CD14-positive monocyte (primary cell): ENCODE results near the gene LIMCH1. TPM values are rescaled to one million over a fixed set of nuclear protein-coding genes. Genes with fewer than 3 reads are reported as not detected.

Experiments
- DNase-seq, 3 donors: peaks; one replicate each; pipeline ENCODE4 v3.0.0-alpha.2; 2011 to 2022
- H2AFZ ChIP-seq: 2 replicates; pipeline ENCODE4 v1.6.0; 2012; ENCODE audit warnings: mild to moderate bottlenecking, low read depth, low read length, inconsistent platforms; ENCODE audit not compliant: insufficient read depth, poor library complexity, severe bottlenecking
- H3K27ac ChIP-seq, 2 donors: 1 replicate in 1 of 2; 2 replicates in 1 of 2; pipeline ENCODE4 v1.5.1; 2012 to 2013; ENCODE audit warnings: low read length in 2 of 2, control low read depth in 1 of 2, inconsistent platforms in 1 of 2, low read depth in 1 of 2, mild to moderate bottlenecking in 1 of 2
- H3K27me3 ChIP-seq, 2 donors: one replicate each; pipeline versions ENCODE4 v1.6.0 to v1.6.1; 2011 to 2013; ENCODE audit warnings: low read length in 2 of 2; ENCODE audit not compliant: control insufficient read depth in 2 of 2, insufficient read depth in 2 of 2
- H3K36me3 ChIP-seq, 2 donors: replicated peaks in 1 of 2; 1 replicate in 1 of 2; 2 replicates in 1 of 2; pipeline versions ENCODE4 v1.5.1 to v1.6.1; 2012 to 2013; ENCODE audit warnings: low read length in 2 of 2, control low read depth in 1 of 2, inconsistent platforms in 1 of 2, mild to moderate bottlenecking in 1 of 2; ENCODE audit not compliant: insufficient read depth in 2 of 2, control insufficient read depth in 1 of 2
- H3K4me1 ChIP-seq, 2 donors: 1 replicate in 1 of 2; 2 replicates in 1 of 2; pipeline versions ENCODE4 v1.5.1 to v1.6.1; 2012 to 2013; ENCODE audit warnings: low read length in 2 of 2, control low read depth in 1 of 2, inconsistent platforms in 1 of 2, mild to moderate bottlenecking in 1 of 2, moderate library complexity in 1 of 2; ENCODE audit not compliant: insufficient read depth in 2 of 2, control insufficient read depth in 1 of 2
- H3K4me2 ChIP-seq: replicated peaks from 2 replicates; pipeline ENCODE3; 2012; ENCODE audit warnings: low read length, moderate library complexity, mild to moderate bottlenecking; ENCODE audit not compliant: poor library complexity, severe bottlenecking; ENCODE audit errors: extremely low read depth
- H3K4me3 ChIP-seq, 3 experiments: fragments of 200-600 bp in 1 of 3; sonication (generic) in 1 of 3; replicated peaks in 1 of 3; 1 replicate in 2 of 3; 2 replicates in 1 of 3; pipeline ENCODE4 v1.5.1; 2011 to 2013; ENCODE audit warnings: low read length in 3 of 3, mild to moderate bottlenecking in 3 of 3, control low read depth in 2 of 3, low read depth in 2 of 3, inconsistent platforms in 1 of 3, moderate library complexity in 1 of 3
- H3K79me2 ChIP-seq: 2 replicates; pipeline ENCODE4 v1.6.0; 2012; ENCODE audit warnings: mild to moderate bottlenecking, control low read depth, inconsistent platforms, low read length, moderate library complexity; ENCODE audit not compliant: insufficient read depth
- H3K9ac ChIP-seq: 2 replicates; pipeline ENCODE4 v1.6.0; 2017; ENCODE audit warnings: low read length, mild to moderate bottlenecking; ENCODE audit not compliant: insufficient read depth, poor library complexity, severe bottlenecking
- H3K9me3 ChIP-seq, 2 donors: replicated peaks in 1 of 2; 1 replicate in 1 of 2; 2 replicates in 1 of 2; pipeline versions ENCODE4 v1.5.1 to v1.6.1; 2012 to 2013; ENCODE audit warnings: low read length in 2 of 2, control low read depth in 1 of 2; ENCODE audit not compliant: control insufficient read depth in 1 of 2, insufficient read depth in 1 of 2
- H4K20me1 ChIP-seq: 2 replicates; pipeline ENCODE4 v1.6.0; 2012; ENCODE audit warnings: mild to moderate bottlenecking, low read length, control low read depth, moderate library complexity; ENCODE audit not compliant: insufficient read depth
- H3K27ac Mint-ChIP-seq, 7 donors: one replicate each; pipeline ENCODE4 v1.8.0; 2020; ENCODE audit warnings: mild to moderate bottlenecking in 7 of 7, mixed read lengths in 7 of 7, moderate library complexity in 6 of 7, inconsistent platforms in 2 of 7
- H3K27me3 Mint-ChIP-seq, 3 donors: one replicate each; pipeline ENCODE4 v1.8.0; 2021 to 2022; ENCODE audit warnings: low read depth in 3 of 3, mild to moderate bottlenecking in 3 of 3, mixed read lengths in 3 of 3, moderate library complexity in 3 of 3, inconsistent platforms in 1 of 3
- H3K36me3 Mint-ChIP-seq, 2 donors: one replicate each; pipeline ENCODE4 v1.8.0; 2020; ENCODE audit warnings: mixed read lengths in 2 of 2, inconsistent platforms in 1 of 2, mild to moderate bottlenecking in 1 of 2
- H3K4me1 Mint-ChIP-seq: one replicate; pipeline ENCODE4 v1.8.0; 2020; ENCODE audit warnings: mild to moderate bottlenecking, mixed read lengths
- H3K4me3 Mint-ChIP-seq, 2 donors: one replicate each; pipeline ENCODE4 v1.8.0; 2020; ENCODE audit warnings: mild to moderate bottlenecking in 2 of 2, mixed read lengths in 2 of 2, moderate library complexity in 1 of 2
- H3K9me3 Mint-ChIP-seq, 7 donors: one replicate each; pipeline ENCODE4 v1.8.0; 2020 to 2022; ENCODE audit warnings: mixed read lengths in 7 of 7, mild to moderate bottlenecking in 6 of 7, moderate library complexity in 6 of 7, inconsistent platforms in 2 of 7
- CTCF ChIP-seq: fragments of 200-600 bp; IDR thresholded peaks from one replicate; pipeline ENCODE4 v1.8.0; 2022; ENCODE audit warnings: antibody characterized with exemption, mild to moderate bottlenecking
- WGBS: methylation state at CpG from one replicate; pipeline ENCODE4 v1.1.5; 2013; ENCODE audit warnings: missing lambda C conversion rate; ENCODE audit not compliant: insufficient coverage; 5-methylcytosine and 5-hydroxymethylcytosine counted together
- intact Hi-C, 2 donors: fragments of 100-400 bp; cut with micrococcal nuclease; formaldehyde crosslinking; loops; one replicate each; pipeline versions ENCODE4 v1.15.0 to v1.15.1; 2023
- polyA plus RNA-seq, 3 donors: library from polyadenylated mRNA; depleted of rRNA in 1 of 3; unstranded in 2 of 3; stranded (reverse) in 1 of 3; fragments of 300-500 nt in 2 of 3; fragments of >200 nt in 1 of 3; fragmentation: Illumina TruSeq in 2 of 3; gene quantifications; 1 replicate in 2 of 3; 2 replicates in 1 of 3; pipeline ENCODE4 v1.2.3, GENCODE V29; 2012 to 2021

LIMCH1 gene
- polyA plus RNA-seq, 3 donors = 0.25 to 0.64 (median 0.32) TPM

GRCh38 chr4:41524425-41524824 is 13.5 kb upstream of the LIMCH1 start:
- H3K4me2 ChIP-seq = no peak overlapping the region
- WGBS = 100% methylated on average over 1 of the region's 4 CpGs
- intact Hi-C loops = no loop called here

GRCh38 chr4:41525129-41525528 is 12.8 kb upstream of the LIMCH1 start:
- Mint-ChIP-seq H3K27ac (no peak overlapping the region), H3K27me3 (peaks cover 0 to 2% (median 0%) of the 10 kb centered on the region in 3 donors), H3K9me3 (peaks cover 0 to 11% (median 3%) of the 10 kb centered on the region in 7 donors), H3K4me3 (no peak overlapping the region), H3K4me1 (no peaks in the 10 kb centered on the region), H3K36me3 (no peaks in the 10 kb centered on the region)
- Histone ChIP-seq H3K4me2 (no peak overlapping the region), H3K27ac (no peak overlapping the region), H2AFZ (no peak overlapping the region), H4K20me1 (no peaks in the 10 kb centered on the region), H3K4me1 (no peaks in the 10 kb centered on the region), H3K36me3 (no peaks in the 10 kb centered on the region), H3K9me3 (no peaks in the 10 kb centered on the region), H3K79me2 (no peaks in the 10 kb centered on the region), H3K9ac (no peak overlapping the region), H3K27me3 (no peaks in the 10 kb centered on the region), H3K4me3 (no peak overlapping the region)
- WGBS = 100% methylated on average over 1 of the region's 11 CpGs
- no peak for DNase-seq
- TF ChIP-seq CTCF = no peak
- intact Hi-C loops = no loop called here

More at GRCh38 chr4:41524425-41524824, 13.5 kb upstream of the LIMCH1 start:
- Histone ChIP-seq H3K36me3 (no peaks in the 10 kb centered on the region), H4K20me1 (no peaks in the 10 kb centered on the region), H3K79me2 (no peaks in the 10 kb centered on the region), H3K27me3 (no peaks in the 10 kb centered on the region), H3K9ac (no peak overlapping the region), H3K4me1 (peaks cover 0 to 2% of the 10 kb centered on the region in 2 donors), H3K4me3 (no peak overlapping the region), H3K9me3 (no peaks in the 10 kb centered on the region), H2AFZ (no peak overlapping the region), H3K27ac (no peak overlapping the region)
- Mint-ChIP-seq H3K27me3 (no peaks in the 10 kb centered on the region), H3K4me1 (peaks cover 5% of the 10 kb centered on the region), H3K27ac (no peak overlapping the region), H3K9me3 (peaks cover 0 to 11% (median 3%) of the 10 kb centered on the region in 7 donors), H3K4me3 (no peak overlapping the region), H3K36me3 (no peaks in the 10 kb centered on the region)
- no peak for TF ChIP-seq CTCF
- no peak for DNase-seq
